MM.1S (cell line): ENCODE data around the gene DAP.

ENCODE experiments used
- DNase-seq: peaks from one replicate; pipeline ENCODE4 v3.0.0-alpha.2; 2015
- H2AFZ ChIP-seq: fragments of 300-600 bp; sonication (generic); 2 replicates; pipeline ENCODE4 v1.6.0; 2016; ENCODE audit warnings: antibody characterized with exemption, low read length
- H3F3A ChIP-seq: fragments of 300-600 bp; sonication (generic); 2 replicates; pipeline ENCODE4 v1.6.1; 2016; ENCODE audit warnings: mild to moderate bottlenecking, antibody characterized with exemption, low read length, moderate library complexity, mixed read lengths; ENCODE audit not compliant: insufficient read depth
- H3K27ac ChIP-seq: fragments of 300-600 bp; sonication (generic); 2 replicates; pipeline ENCODE4 v1.5.1; 2016; ENCODE audit warnings: mild to moderate bottlenecking, low read length
- H3K27me3 ChIP-seq: fragments of 300-600 bp; sonication (generic); replicated peaks from 2 replicates; pipeline ENCODE4 v1.6.0; 2016; ENCODE audit warnings: low read length; ENCODE audit not compliant: insufficient read depth
- H3K36me3 ChIP-seq: fragments of 300-600 bp; sonication (generic); replicated peaks from 2 replicates; pipeline ENCODE4 v1.6.1; 2016; ENCODE audit warnings: mild to moderate bottlenecking, low read length, mixed read lengths; ENCODE audit not compliant: insufficient read depth
- H3K4me1 ChIP-seq: fragments of 300-600 bp; sonication (generic); 2 replicates; pipeline ENCODE4 v1.6.1; 2016; ENCODE audit warnings: low read length, mixed read lengths
- H3K4me2 ChIP-seq: fragments of 300-600 bp; sonication (generic); 2 replicates; pipeline ENCODE4 v1.6.0; 2016; ENCODE audit warnings: low read depth, low read length
- H3K4me3 ChIP-seq: fragments of 300-600 bp; sonication (generic); 2 replicates; pipeline ENCODE4 v1.5.1; 2016; ENCODE audit warnings: low read length, mixed read lengths
- H3K79me2 ChIP-seq: fragments of 300-600 bp; sonication (generic); 2 replicates; pipeline ENCODE4 v1.6.1; 2016; ENCODE audit warnings: mixed run types, low read length, mixed read lengths
- H3K9ac ChIP-seq: fragments of 300-600 bp; sonication (generic); 2 replicates; pipeline ENCODE4 v1.6.1; 2016; ENCODE audit warnings: low read length, mixed read lengths
- H3K9me2 ChIP-seq: fragments of 300-600 bp; sonication (generic); replicated peaks from 2 replicates; pipeline ENCODE4 v1.6.1; 2016; ENCODE audit warnings: mild to moderate bottlenecking, low read length, mixed read lengths; ENCODE audit not compliant: insufficient read depth
- H3K9me3 ChIP-seq: fragments of 300-600 bp; sonication (generic); replicated peaks from 2 replicates; pipeline ENCODE4 v1.6.1; 2016; ENCODE audit warnings: mild to moderate bottlenecking, low read length, mixed read lengths; ENCODE audit not compliant: insufficient read depth
- H4K20me1 ChIP-seq: fragments of 300-600 bp; sonication (generic); 2 replicates; pipeline ENCODE4 v1.6.1; 2016; ENCODE audit warnings: mild to moderate bottlenecking, low read length, moderate library complexity, mixed read lengths; ENCODE audit not compliant: insufficient read depth
- EZH2 ChIP-seq: fragments of 300-600 bp; sonication (generic); optimal IDR thresholded peaks from 2 replicates; pipeline ENCODE3; 2017; ENCODE audit warnings: low read depth, mild to moderate bottlenecking, antibody characterized with exemption, low read length, mixed read lengths
- EZH2phosphoT487 ChIP-seq: fragments of 300-600 bp; sonication (generic); IDR thresholded peaks from 2 replicates; pipeline ENCODE4 v1.6.1; 2018; ENCODE audit warnings: antibody characterized with exemption, low read length
- TF ChIP-seq, protein P1 (sequence below): fragments of 300-600 bp; sonication (generic); IDR thresholded peaks from 2 replicates; pipeline ENCODE4 v1.5.1; 2016; ENCODE audit warnings: antibody characterized with exemption, low read length, mixed read lengths

The DAP gene

GRCh38 chr5:10715605-10716290, 45.3 kb downstream of the DAP start:
- no peaks in the 10 kb centered on the region for H3K79me2 ChIP-seq
- H2AFZ ChIP-seq, result no peak overlapping the region
- H3K27ac ChIP-seq, result no peak overlapping the region
- H3K9ac ChIP-seq, result no peak overlapping the region
- H4K20me1 ChIP-seq, result no peaks in the 10 kb centered on the region
- H3K9me2 ChIP-seq, result no peaks in the 10 kb centered on the region
- no peak overlapping the region for H3K4me2 ChIP-seq
- no peaks in the 10 kb centered on the region for H3K4me1 ChIP-seq
- no peak overlapping the region for H3K4me3 ChIP-seq
- H3F3A ChIP-seq, result no peaks in the 10 kb centered on the region
- no peak for TF ChIP-seq EZH2phosphoT487
- TF ChIP-seq EZH2, result no peak
- TF ChIP-seq, protein P1, sequence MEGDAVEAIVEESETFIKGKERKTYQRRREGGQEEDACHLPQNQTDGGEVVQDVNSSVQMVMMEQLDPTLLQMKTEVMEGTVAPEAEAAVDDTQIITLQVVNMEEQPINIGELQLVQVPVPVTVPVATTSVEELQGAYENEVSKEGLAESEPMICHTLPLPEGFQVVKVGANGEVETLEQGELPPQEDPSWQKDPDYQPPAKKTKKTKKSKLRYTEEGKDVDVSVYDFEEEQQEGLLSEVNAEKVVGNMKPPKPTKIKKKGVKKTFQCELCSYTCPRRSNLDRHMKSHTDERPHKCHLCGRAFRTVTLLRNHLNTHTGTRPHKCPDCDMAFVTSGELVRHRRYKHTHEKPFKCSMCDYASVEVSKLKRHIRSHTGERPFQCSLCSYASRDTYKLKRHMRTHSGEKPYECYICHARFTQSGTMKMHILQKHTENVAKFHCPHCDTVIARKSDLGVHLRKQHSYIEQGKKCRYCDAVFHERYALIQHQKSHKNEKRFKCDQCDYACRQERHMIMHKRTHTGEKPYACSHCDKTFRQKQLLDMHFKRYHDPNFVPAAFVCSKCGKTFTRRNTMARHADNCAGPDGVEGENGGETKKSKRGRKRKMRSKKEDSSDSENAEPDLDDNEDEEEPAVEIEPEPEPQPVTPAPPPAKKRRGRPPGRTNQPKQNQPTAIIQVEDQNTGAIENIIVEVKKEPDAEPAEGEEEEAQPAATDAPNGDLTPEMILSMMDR, result no peak
- no peaks in the 10 kb centered on the region for H3K36me3 ChIP-seq
- no peaks in the 10 kb centered on the region for H3K27me3 ChIP-seq
- H3K9me3 ChIP-seq, result no peaks in the 10 kb centered on the region
- DNase-seq, result no peak

GRCh38 chr5:10712574-10713366, 48.3 kb downstream of the DAP start:
- no peaks in the 10 kb centered on the region for H3K4me1 ChIP-seq
- 0 out of 2 replicates have a peak, but pooled peaks cover 5% of the 10 kb centered on the region for H3K79me2 ChIP-seq
- no peaks in the 10 kb centered on the region for H3K9me2 ChIP-seq
- DNase-seq, result no peak
- no peak overlapping the region for H3K4me2 ChIP-seq
- no peak overlapping the region for H3K27ac ChIP-seq
- no peaks in the 10 kb centered on the region for H3K27me3 ChIP-seq
- H3K4me3 ChIP-seq, result no peak overlapping the region
- H3K36me3 ChIP-seq, result no peaks in the 10 kb centered on the region
- no peaks in the 10 kb centered on the region for H3F3A ChIP-seq
- no peaks in the 10 kb centered on the region for H3K9me3 ChIP-seq
- no peak overlapping the region for H2AFZ ChIP-seq
- no peak overlapping the region for H3K9ac ChIP-seq
- TF ChIP-seq EZH2, result no peak
- no peaks in the 10 kb centered on the region for H4K20me1 ChIP-seq

DNA sequence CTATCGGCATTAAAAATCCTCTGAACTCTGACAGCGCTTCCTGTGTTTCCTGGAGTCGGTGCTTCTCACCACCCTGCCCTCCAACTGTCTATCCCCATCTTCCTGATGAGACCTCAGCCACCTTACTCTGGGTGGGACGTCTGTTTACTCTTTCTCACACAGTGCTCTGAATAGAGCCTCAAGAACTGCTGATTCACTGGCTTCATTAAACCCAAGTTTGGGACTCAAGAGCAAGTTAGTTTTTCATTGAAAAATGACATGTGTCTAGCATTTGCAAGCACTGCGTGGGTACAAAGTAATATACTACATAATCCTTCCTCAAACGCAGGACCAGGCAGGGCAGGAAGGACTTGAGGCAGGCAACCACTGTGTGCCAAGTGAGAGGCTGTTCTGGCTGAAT, 49.5 kb downstream of the DAP start:
- no peak overlapping the region for H3K4me2 ChIP-seq
- no peaks in the 10 kb centered on the region for H3K36me3 ChIP-seq
- no peaks in the 10 kb centered on the region for H3K27me3 ChIP-seq
- H3K4me3 ChIP-seq, result no peak overlapping the region
- DNase-seq, result no peak
- H4K20me1 ChIP-seq, result no peaks in the 10 kb centered on the region
- no peaks in the 10 kb centered on the region for H3F3A ChIP-seq
- 0 out of 2 replicates have a peak, but pooled peaks cover 5% of the 10 kb centered on the region for H3K79me2 ChIP-seq
- H3K4me1 ChIP-seq, result no peaks in the 10 kb centered on the region
- no peak overlapping the region for H3K9ac ChIP-seq
- no peaks in the 10 kb centered on the region for H3K9me2 ChIP-seq
- no peak overlapping the region for H3K27ac ChIP-seq
- no peak for TF ChIP-seq EZH2phosphoT487
- no peak for TF ChIP-seq EZH2
- TF ChIP-seq, protein P1, result no peak
- no peak overlapping the region for H2AFZ ChIP-seq
- no peaks in the 10 kb centered on the region for H3K9me3 ChIP-seq
